A172 (cell line): ENCODE results near the gene BCAM. TPM values are rescaled to one million over a fixed set of nuclear protein-coding genes. Genes with fewer than 3 reads are reported as not detected.
A peak's percentile ranks its signal among the peaks of the same experiment; 100 is the strongest.
"Not testable (repeated sequence)": the region's sequence is repeated elsewhere in the genome, so short reads cannot be mapped to it uniquely, and the experiment has no call there.

Experiments
- DNase-seq: peaks from one replicate; pipeline ENCODE4 v3.0.0-alpha.2; 2015; ENCODE audit warnings: low spot score
- total RNA-seq: library from RNA; depleted of rRNA; stranded (reverse); fragments of >200 nt; shearing (Covaris generic); gene quantifications from 2 replicates; pipeline ENCODE4 v1.2.3, GENCODE V29; 2014; rRNA removed

BCAM gene
- total RNA-seq = 8.2 and 11.2 TPM in 2 replicates

- peak; percentile 4 for DNase-seq
These were observed at the start of gene BCAM for GRCh38 chr19:44808463-44809371. BCAM (plus strand) TSS chr19:44809103; CDS start chr19:44809125, 22 bp downstream.

GRCh38 chr19:44762038-44762437, 46.9 kb upstream of the BCAM start:
- DNase-seq = no peak

GRCh38 chr19:44765033-44765948, 43.6 kb upstream of the BCAM start:
- DNase-seq = no peak

- no peak for DNase-seq
These were observed 43.0 kb upstream of the BCAM start for GRCh38 chr19:44765949-44766335.

- DNase-seq = no peak
These were observed 41.4 kb upstream of the BCAM start for GRCh38 chr19:44767295-44768180.

GRCh38 chr19:44770550-44771257, 38.2 kb upstream of the BCAM start:
- peak; percentile 98 for DNase-seq

- DNase-seq = not testable (repeated sequence)
These were observed 36.8 kb upstream of the BCAM start for GRCh38 chr19:44772144-44772543.

- DNase-seq = no peak
These were observed 35.9 kb upstream of the BCAM start for GRCh38 chr19:44772959-44773358.

- DNase-seq = no peak
These were observed 33.1 kb upstream of the BCAM start for GRCh38 chr19:44775676-44776240.

GRCh38 chr19:44776402-44777096, 32.4 kb upstream of the BCAM start:
- no peak for DNase-seq

- no peak for DNase-seq
These were observed 31.1 kb upstream of the BCAM start, which contains the start of gene CBLC for GRCh38 chr19:44777715-44778347. CBLC (plus strand) TSS chr19:44777890; CDS start chr19:44777932, 42 bp downstream.

GRCh38 chr19:44779150-44779549, 29.8 kb upstream of the BCAM start:
- no peak for DNase-seq

GRCh38 chr19:44781694-44782093, 27.2 kb upstream of the BCAM start:
- DNase-seq = not testable (repeated sequence)

GRCh38 chr19:44782729-44783128, 26.2 kb upstream of the BCAM start:
- no peak for DNase-seq

- DNase-seq = no peak
These were observed 25.4 kb upstream of the BCAM start for GRCh38 chr19:44783545-44783944.

- no peak for DNase-seq
These were observed 23.6 kb upstream of the BCAM start for GRCh38 chr19:44785271-44785670.

GRCh38 chr19:44785993-44786392, 22.9 kb upstream of the BCAM start:
- DNase-seq = no peak

- DNase-seq = no peak
These were observed 19.9 kb upstream of the BCAM start for GRCh38 chr19:44788971-44789370.

- DNase-seq = no peak
These were observed 18.9 kb upstream of the BCAM start for GRCh38 chr19:44789943-44790483.
